ENCODE data around the gene TDRD1. TPM values are rescaled to one million over a fixed set of nuclear protein-coding genes. Genes with fewer than 3 reads are reported as not detected.

Gene TDRD1
- total and polyA plus RNA-seq, 9 of the 15 experiments (the other 6 are each of a cell fraction or from before 2014, with no cell fraction given) = not detected

DNA sequence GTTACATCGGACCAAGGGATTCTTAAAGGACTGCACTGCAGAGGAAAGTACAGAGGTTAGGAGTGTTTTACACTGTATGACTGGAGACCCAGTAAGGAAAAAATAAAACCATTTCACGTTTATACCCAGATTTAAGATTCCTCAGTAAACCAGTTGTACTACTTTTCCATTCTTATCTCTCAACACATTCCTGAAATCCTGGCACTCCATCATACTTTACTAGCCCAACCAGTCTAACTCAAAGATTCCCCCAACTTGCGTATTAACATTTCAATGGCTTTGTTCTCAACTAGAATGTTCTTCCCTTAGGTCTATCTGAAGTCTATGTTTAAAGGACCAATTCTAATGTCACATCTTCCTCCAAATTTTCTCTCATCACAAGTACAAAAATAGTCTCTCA lies 13.1 kb upstream of the TDRD1 start:
- no TSS peak for BruUV-seq (replicated peaks)
- TF ChIP-seq, protein P1, sequence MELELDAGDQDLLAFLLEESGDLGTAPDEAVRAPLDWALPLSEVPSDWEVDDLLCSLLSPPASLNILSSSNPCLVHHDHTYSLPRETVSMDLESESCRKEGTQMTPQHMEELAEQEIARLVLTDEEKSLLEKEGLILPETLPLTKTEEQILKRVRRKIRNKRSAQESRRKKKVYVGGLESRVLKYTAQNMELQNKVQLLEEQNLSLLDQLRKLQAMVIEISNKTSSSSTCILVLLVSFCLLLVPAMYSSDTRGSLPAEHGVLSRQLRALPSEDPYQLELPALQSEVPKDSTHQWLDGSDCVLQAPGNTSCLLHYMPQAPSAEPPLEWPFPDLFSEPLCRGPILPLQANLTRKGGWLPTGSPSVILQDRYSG (tag; conservative IDR thresholded peaks at IDR 0.05; ENCODE audit: low read depth) = no peak
- no peak for TF ChIP-seq ZNF311 (CRISPR knock-in tag; IDR thresholded peaks at IDR 0.05)
- TF ChIP-seq NCOA4 (IDR thresholded peaks at IDR 0.05; ENCODE audit: partially characterized antibody) = no peak
- no peak for TF ChIP-seq ELF1 (tag; IDR thresholded peaks at IDR 0.05)
- no peak for TF ChIP-seq ZBTB8A (IDR thresholded peaks at IDR 0.05; ENCODE audit: partially characterized antibody)
- Histone ChIP-seq H3K27me3 (ENCODE audit: control insufficient read depth in 2 of 2, insufficient read depth in 2 of 2, low read length in 2 of 2) (no peaks in the 10 kb centered on the region), H2AFZ (ENCODE audit: low read depth, low read length) (no peak overlapping the region), H3K4me2 (ENCODE audit: insufficient read depth, low read length) (no peak overlapping the region), H4K20me1 (replicated peaks; ENCODE audit: control insufficient read depth, insufficient read depth, low read length) (no peaks in the 10 kb centered on the region), H3K9me1 (ENCODE audit: control insufficient read depth, insufficient read depth, low read length) (no peaks in the 10 kb centered on the region), H3K36me3 (ENCODE audit: control insufficient read depth, insufficient read depth, low read length) (no peaks in the 10 kb centered on the region), H3K27ac (ENCODE audit: extremely low read depth, low read depth, low read length) (no peak overlapping the region), H3K4me1 (replicated peaks in 1 of 2; ENCODE audit: control insufficient read depth in 2 of 2, insufficient read depth in 2 of 2, low read length in 2 of 2) (no peaks in the 10 kb centered on the region), H3K4me3 (no peak overlapping the region), H3K9me3 (replicated peaks; ENCODE audit: control insufficient read depth, insufficient read depth, low read depth, low read length) (no peaks in the 10 kb centered on the region; the same call in 1 of the 2 replicates), H3K9ac (ENCODE audit: insufficient read depth in 1 of 2, low read depth in 2 of 2, low read length in 2 of 2) (no peak overlapping the region), H3K79me2 (ENCODE audit: control insufficient read depth, insufficient read depth, low read length) (peaks cover 17% of the 10 kb centered on the region)
- ChIA-PET POLR2A (interaction anchor here (0.9 kb wide), 1 partner anchor 8 kb away, joined by 5 read pairs; the partner anchor contains the start of gene CCDC186), CTCF (ENCODE audit: low intra/inter-chr PET ratio) (no interaction called here)
- in situ Hi-C loops (cut with MboI) = no loop called here
- FAIRE-seq (no peak), ATAC-seq (no peak), DNase-seq (ENCODE audit: extremely low read depth in 1 of 4, low spot score in 3 of 4) (no peak)
- 73% methylated on average over 3 of the region's 3 CpGs for WGBS (ENCODE audit: insufficient coverage, low coverage, missing lambda C conversion rate)
- intact Hi-C loops (cut with micrococcal nuclease) = no loop called here

DNA sequence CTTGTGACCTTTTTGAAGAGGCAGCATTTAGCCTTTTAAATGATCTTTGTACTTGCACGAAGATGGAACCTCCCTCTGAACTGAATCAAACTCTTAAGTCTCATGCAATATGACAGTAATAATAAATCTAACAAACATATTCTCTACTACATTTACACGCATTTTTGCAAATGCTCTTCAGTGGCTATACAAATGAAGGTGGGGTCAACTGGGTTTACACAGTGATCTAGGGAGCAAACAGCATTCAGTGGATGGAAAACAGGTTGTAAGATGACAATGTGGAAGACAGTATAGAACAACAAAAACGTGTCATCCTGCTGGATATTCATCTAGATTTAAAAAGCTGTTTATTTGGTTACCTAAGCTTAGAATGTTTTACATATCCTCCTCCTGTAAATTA lies 12.7 kb upstream of the TDRD1 start:
- TF ChIP-seq NCOA2 (IDR thresholded peaks at IDR 0.05; ENCODE audit: partially characterized antibody in 2 of 2) (no peak), L3MBTL2 (IDR thresholded peaks at IDR 0.05) (no peak), TCF7 (IDR thresholded peaks at IDR 0.05; ENCODE audit: borderline replicate concordance) (no peak), ZNF408 (CRISPR knock-in tag; IDR thresholded peaks at IDR 0.05; ENCODE audit: low read depth) (no peak)
- TF ChIP-seq, protein P2, sequence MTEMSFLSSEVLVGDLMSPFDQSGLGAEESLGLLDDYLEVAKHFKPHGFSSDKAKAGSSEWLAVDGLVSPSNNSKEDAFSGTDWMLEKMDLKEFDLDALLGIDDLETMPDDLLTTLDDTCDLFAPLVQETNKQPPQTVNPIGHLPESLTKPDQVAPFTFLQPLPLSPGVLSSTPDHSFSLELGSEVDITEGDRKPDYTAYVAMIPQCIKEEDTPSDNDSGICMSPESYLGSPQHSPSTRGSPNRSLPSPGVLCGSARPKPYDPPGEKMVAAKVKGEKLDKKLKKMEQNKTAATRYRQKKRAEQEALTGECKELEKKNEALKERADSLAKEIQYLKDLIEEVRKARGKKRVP (CRISPR knock-in tag; IDR thresholded peaks at IDR 0.05) = no peak
- Histone ChIP-seq H3K36me3 (ENCODE audit: control insufficient read depth, insufficient read depth, low read length) (no peaks in the 10 kb centered on the region), H4K20me1 (replicated peaks; ENCODE audit: control insufficient read depth, insufficient read depth, low read length) (no peaks in the 10 kb centered on the region), H3K9me3 (replicated peaks; ENCODE audit: control insufficient read depth, insufficient read depth, low read depth, low read length) (no peaks in the 10 kb centered on the region; the same call in 1 of the 2 replicates), H3K79me2 (ENCODE audit: control insufficient read depth, insufficient read depth, low read length) (peaks cover 20% of the 10 kb centered on the region), H3K27ac (ENCODE audit: extremely low read depth, low read depth, low read length) (no peak overlapping the region), H3K4me1 (replicated peaks in 1 of 2; ENCODE audit: control insufficient read depth in 2 of 2, insufficient read depth in 2 of 2, low read length in 2 of 2) (no peaks in the 10 kb centered on the region), H3K27me3 (ENCODE audit: control insufficient read depth in 2 of 2, insufficient read depth in 2 of 2, low read length in 2 of 2) (no peaks in the 10 kb centered on the region), H3K4me3 (no peak overlapping the region), H2AFZ (ENCODE audit: low read depth, low read length) (no peak overlapping the region), H3K4me2 (ENCODE audit: insufficient read depth, low read length) (no peak overlapping the region), H3K9ac (ENCODE audit: insufficient read depth in 1 of 2, low read depth in 2 of 2, low read length in 2 of 2) (no peak overlapping the region), H3K9me1 (ENCODE audit: control insufficient read depth, insufficient read depth, low read length) (no peaks in the 10 kb centered on the region)
- ATAC-seq (no peak), DNase-seq (ENCODE audit: extremely low read depth in 1 of 4, low spot score in 3 of 4) (no peak), FAIRE-seq (no peak)
- ChIA-PET CTCF (ENCODE audit: low intra/inter-chr PET ratio) (no interaction called here), POLR2A (no interaction called here)
- no TSS peak for BruUV-seq (replicated peaks)
- in situ Hi-C loops (cut with MboI) = no loop called here
- 35% methylated on average over 3 of the region's 3 CpGs for WGBS (ENCODE audit: insufficient coverage, low coverage, missing lambda C conversion rate)
- intact Hi-C loops (cut with micrococcal nuclease) = no loop called here
